Mesothelial cell of epicardium (in vitro differentiated cells): ENCODE measurements around the gene DKK3. TPM values are rescaled to one million over a fixed set of nuclear protein-coding genes. Genes with fewer than 3 reads are reported as not detected.

Experiments used
- DNase-seq, 2 experiments: peaks; one replicate each; pipeline ENCODE4 v3.0.0; 2021; ENCODE audit warnings: low spot score in 2 of 2; ENCODE audit not compliant: unreplicated experiment in 2 of 2
- H3K27ac Mint-ChIP-seq: 2 replicates; pipeline ENCODE4 v1.8.0; 2021; ENCODE audit warnings: mixed read lengths
- H3K27me3 Mint-ChIP-seq: 2 replicates; pipeline ENCODE4 v1.8.0; 2021; ENCODE audit warnings: low read depth, mixed read lengths
- H3K36me3 Mint-ChIP-seq: 2 replicates; pipeline ENCODE4 v1.8.0; 2021; ENCODE audit warnings: mixed read lengths
- H3K4me1 Mint-ChIP-seq: 2 replicates; pipeline ENCODE4 v1.8.0; 2021; ENCODE audit warnings: mixed read lengths
- H3K4me3 Mint-ChIP-seq: 2 replicates; pipeline ENCODE4 v1.8.0; 2021; ENCODE audit warnings: mild to moderate bottlenecking, moderate library complexity, mixed read lengths
- H3K9me3 Mint-ChIP-seq: 2 replicates; pipeline ENCODE4 v1.8.0; 2021; ENCODE audit warnings: mixed read lengths
- total RNA-seq: library from RNA; stranded (reverse); gene quantifications from 3 replicates; pipeline ENCODE4 v1.2.1, GENCODE V29; 2021
- TF ChIP-seq, protein P1 (sequence below): fragments of 200-600 bp; sonication (generic); IDR thresholded peaks from one replicate; pipeline ENCODE4 v1.5.0; 2021; ENCODE audit warnings: antibody characterized with exemption; ENCODE audit not compliant: unreplicated experiment

The DKK3 gene
- total RNA-seq, 1 donor from 2014 or later: 29.7 TPM

- no peak for DNase-seq
- Mint-ChIP-seq H3K4me3 (no peak overlapping the region), H3K4me1 (peaks cover 22% of the 10 kb centered on the region), H3K9me3 (no peaks in the 10 kb centered on the region), H3K36me3 (peaks cover 45% of the 10 kb centered on the region), H3K27me3 (no peaks in the 10 kb centered on the region), H3K27ac (peak overlapping the region; percentile 28)
- TF ChIP-seq, protein P1, sequence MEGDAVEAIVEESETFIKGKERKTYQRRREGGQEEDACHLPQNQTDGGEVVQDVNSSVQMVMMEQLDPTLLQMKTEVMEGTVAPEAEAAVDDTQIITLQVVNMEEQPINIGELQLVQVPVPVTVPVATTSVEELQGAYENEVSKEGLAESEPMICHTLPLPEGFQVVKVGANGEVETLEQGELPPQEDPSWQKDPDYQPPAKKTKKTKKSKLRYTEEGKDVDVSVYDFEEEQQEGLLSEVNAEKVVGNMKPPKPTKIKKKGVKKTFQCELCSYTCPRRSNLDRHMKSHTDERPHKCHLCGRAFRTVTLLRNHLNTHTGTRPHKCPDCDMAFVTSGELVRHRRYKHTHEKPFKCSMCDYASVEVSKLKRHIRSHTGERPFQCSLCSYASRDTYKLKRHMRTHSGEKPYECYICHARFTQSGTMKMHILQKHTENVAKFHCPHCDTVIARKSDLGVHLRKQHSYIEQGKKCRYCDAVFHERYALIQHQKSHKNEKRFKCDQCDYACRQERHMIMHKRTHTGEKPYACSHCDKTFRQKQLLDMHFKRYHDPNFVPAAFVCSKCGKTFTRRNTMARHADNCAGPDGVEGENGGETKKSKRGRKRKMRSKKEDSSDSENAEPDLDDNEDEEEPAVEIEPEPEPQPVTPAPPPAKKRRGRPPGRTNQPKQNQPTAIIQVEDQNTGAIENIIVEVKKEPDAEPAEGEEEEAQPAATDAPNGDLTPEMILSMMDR: no peak
These were observed 67.9 kb downstream of the DKK3 start for GRCh38 chr11:11940551-11940950.

GRCh38 chr11:11937957-11938356 lies 70.5 kb downstream of the DKK3 start:
- Mint-ChIP-seq H3K27me3 (no peaks in the 10 kb centered on the region), H3K27ac (no peak overlapping the region), H3K9me3 (no peaks in the 10 kb centered on the region), H3K4me3 (no peak overlapping the region), H3K4me1 (peaks cover 19% of the 10 kb centered on the region), H3K36me3 (peaks cover 48% of the 10 kb centered on the region)
- TF ChIP-seq, protein P1: no peak
- DNase-seq: no peak

GRCh38 chr11:11937433-11937832 lies 71.0 kb downstream of the DKK3 start:
- Mint-ChIP-seq H3K36me3 (peaks cover 49% of the 10 kb centered on the region), H3K9me3 (no peaks in the 10 kb centered on the region), H3K4me1 (peaks cover 19% of the 10 kb centered on the region), H3K4me3 (no peak overlapping the region), H3K27me3 (no peaks in the 10 kb centered on the region), H3K27ac (no peak overlapping the region)
- TF ChIP-seq, protein P1: no peak
- no peak for DNase-seq

GRCh38 chr11:11935536-11935935 lies 72.9 kb downstream of the DKK3 start:
- TF ChIP-seq, protein P1: no peak
- DNase-seq: no peak
- Mint-ChIP-seq H3K27me3 (no peaks in the 10 kb centered on the region), H3K9me3 (no peaks in the 10 kb centered on the region), H3K4me3 (no peak overlapping the region), H3K4me1 (peaks cover 17% of the 10 kb centered on the region), H3K27ac (no peak overlapping the region), H3K36me3 (peaks cover 49% of the 10 kb centered on the region)

- Mint-ChIP-seq H3K27me3 (no peaks in the 10 kb centered on the region), H3K9me3 (peaks cover 8% of the 10 kb centered on the region), H3K36me3 (peaks cover 51% of the 10 kb centered on the region), H3K27ac (no peak overlapping the region), H3K4me3 (no peak overlapping the region), H3K4me1 (no peaks in the 10 kb centered on the region)
- no peak for DNase-seq
- TF ChIP-seq, protein P1: peak; percentile 65
These were observed 76.9 kb downstream of the DKK3 start for GRCh38 chr11:11931461-11932055.

- Mint-ChIP-seq H3K9me3 (peaks cover 20% of the 10 kb centered on the region), H3K36me3 (peaks cover 58% of the 10 kb centered on the region), H3K27ac (no peak overlapping the region), H3K27me3 (no peaks in the 10 kb centered on the region), H3K4me3 (no peak overlapping the region), H3K4me1 (no peaks in the 10 kb centered on the region)
- TF ChIP-seq, protein P1: no peak
- no peak for DNase-seq
These were observed 78.5 kb downstream of the DKK3 start for GRCh38 chr11:11929920-11930319.
